ENCODE results near the gene MAPT.
"Not testable (repeated sequence)": the region's sequence is repeated elsewhere in the genome, so short reads cannot be mapped to it uniquely, and the experiment has no call there.

MAPT gene

GRCh38 chr17:45996282-45996937 is 102.1 kb downstream of the MAPT start:
- no peak for DNase-seq

GRCh38 chr17:45997166-45997565 is 102.8 kb downstream of the MAPT start:
- no peak for DNase-seq

GRCh38 chr17:45997624-45998023 is 103.3 kb downstream of the MAPT start:
- no peak for DNase-seq

GRCh38 chr17:45998987-45999899 is 104.9 kb downstream of the MAPT start, which contains the start of gene STH:
Gene STH (plus strand): TSS chr17:45999250. CDS start chr17:45999280, 30 bp downstream.
- DNase-seq = no peak

- DNase-seq = no peak
These were observed 105.5 kb downstream of the MAPT start for GRCh38 chr17:45999900-46000290.

GRCh38 chr17:46000292-46000691 is 105.9 kb downstream of the MAPT start:
- DNase-seq = no peak

GRCh38 chr17:46000757-46001156 is 106.4 kb downstream of the MAPT start:
- no peak for DNase-seq

- no peak for DNase-seq
These were observed 107.3 kb downstream of the MAPT start for GRCh38 chr17:46001390-46002310.

- peak; percentile 75 to 80 for DNase-seq
These were observed 108.1 kb downstream of the MAPT start for GRCh38 chr17:46002311-46002972.

- DNase-seq = no peak
These were observed 108.6 kb downstream of the MAPT start for GRCh38 chr17:46002973-46003316.

GRCh38 chr17:46003907-46004748 is 109.8 kb downstream of the MAPT start:
- no peak for DNase-seq

GRCh38 chr17:46006082-46006481 is 111.7 kb downstream of the MAPT start:
- not testable (repeated sequence) for DNase-seq

- DNase-seq = no peak
These were observed 113.2 kb downstream of the MAPT start for GRCh38 chr17:46007461-46007965.

- DNase-seq = no peak
These were observed 114.2 kb downstream of the MAPT start for GRCh38 chr17:46008591-46008990.

- DNase-seq = no peak
These were observed 115.6 kb downstream of the MAPT start for GRCh38 chr17:46009681-46010596.

- no peak for DNase-seq
These were observed 116.3 kb downstream of the MAPT start for GRCh38 chr17:46010597-46011186.

GRCh38 chr17:46011711-46012505 is 117.6 kb downstream of the MAPT start:
- no peak for DNase-seq

GRCh38 chr17:46012506-46013079 is 118.2 kb downstream of the MAPT start:
- no peak for DNase-seq

GRCh38 chr17:46013127-46013501 is 118.8 kb downstream of the MAPT start:
- no peak for DNase-seq
